Gastroesophageal sphincter (tissue), 4 donors: ENCODE results near the gene TPBGL. TPM values are rescaled to one million over a fixed set of nuclear protein-coding genes. Genes with fewer than 3 reads are reported as not detected.

Experiments used
- ATAC-seq: fragments of 150-250 bp; one replicate; pipeline ENCODE4 v1.9.1; 2016; ENCODE audit warnings: mild to moderate bottlenecking, moderate library complexity
- H3K27ac ChIP-seq, 4 donors: fragments of 200-600 bp; sonication (generic) in 3 of 4; 1 replicate in 3 of 4; 2 replicates in 1 of 4; pipeline ENCODE4 v1.5.1; 2016 to 2019
- H3K27me3 ChIP-seq: fragments of 200-600 bp; sonication (generic); one replicate; pipeline ENCODE4 v1.5.1; 2019
- H3K36me3 ChIP-seq, 2 donors: fragments of 200-600 bp; sonication (generic); one replicate each; pipeline ENCODE4 v1.5.1; 2019; ENCODE audit warnings: control low read depth in 1 of 2
- H3K4me1 ChIP-seq, 3 donors: fragments of 200-600 bp; sonication (generic); 1 replicate in 2 of 3; 2 replicates in 1 of 3; pipeline ENCODE4 v1.5.1; 2016 to 2019; ENCODE audit warnings: control low read depth in 2 of 3
- H3K4me3 ChIP-seq, 2 donors: fragments of 200-600 bp; sonication (generic); one replicate each; pipeline ENCODE4 v1.5.1; 2019; ENCODE audit warnings: mild to moderate bottlenecking in 1 of 2, moderate library complexity in 1 of 2
- H3K9me3 ChIP-seq, 3 donors: fragments of 200-600 bp; sonication (generic); one replicate each; pipeline ENCODE4 v1.5.1; 2017 to 2019; ENCODE audit warnings: control low read depth in 2 of 3
- CTCF ChIP-seq, 4 experiments: fragments of 200-600 bp in 2 of 4; fragments of 450-650 bp in 2 of 4; sonication (generic) in 1 of 4; IDR thresholded peaks; one replicate each; pipeline ENCODE4 v1.5.1; 2017 to 2019; ENCODE audit warnings: antibody characterized with exemption in 4 of 4, mild to moderate bottlenecking in 2 of 4, moderate library complexity in 2 of 4
- EP300 ChIP-seq: sonication (generic); formaldehyde crosslinking; IDR thresholded peaks from one replicate; pipeline ENCODE4 v1.6.1; 2017; ENCODE audit warnings: antibody characterized with exemption, mild to moderate bottlenecking
- POLR2A ChIP-seq, 2 donors: fragments of 450-650 bp; IDR thresholded peaks; one replicate each; pipeline ENCODE4 v1.6.1; 2017; ENCODE audit warnings: antibody characterized with exemption in 2 of 2, mild to moderate bottlenecking in 2 of 2, moderate library complexity in 1 of 2
- POLR2AphosphoS5 ChIP-seq: sonication (generic); formaldehyde crosslinking; IDR thresholded peaks from one replicate; pipeline ENCODE4 v1.6.1; 2017; ENCODE audit warnings: antibody characterized with exemption
- WGBS, 2 donors: methylation state at CpG; one replicate each; pipeline ENCODE4 v1.1.5; 2018; ENCODE audit warnings: low coverage in 1 of 2; 5-methylcytosine and 5-hydroxymethylcytosine counted together
- total RNA-seq, 4 donors: library from RNA; depleted of rRNA; stranded (reverse); fragments of >200 nt; gene quantifications; one replicate each; pipeline ENCODE4 v1.1.0, GENCODE V29; 2016

The TPBGL gene
- total RNA-seq, 4 donors from 2014 or later: 0.13 to 0.31 TPM; not detected in 2

- Histone ChIP-seq H3K27me3 (no peaks in the 10 kb centered on the region), H3K36me3 (peaks cover 0 to 35% of the 10 kb centered on the region in 2 donors), H3K4me1 (peaks cover 0 to 38% (median 2%) of the 10 kb centered on the region in 3 donors), H3K4me3 (no peak overlapping the region), H3K27ac (peak overlapping the region in 1 of 4 donors; percentile 35), H3K9me3 (no peaks in the 10 kb centered on the region)
- WGBS, 2 donors: 55 to 80% methylated on average over 1 to 12 of the region's 17 CpGs
- ATAC-seq: no peak
- TF ChIP-seq POLR2A (IDR thresholded peaks at IDR 0.05) (no peak), POLR2AphosphoS5 (no peak), CTCF (IDR thresholded peaks at IDR 0.05) (no peak), EP300 (no peak)
Measured at GRCh38 chr11:75262961-75263852, 22.6 kb downstream of the TPBGL start.

- no peaks in the 10 kb centered on the region for H3K9me3 ChIP-seq
- peak overlapping the region in 2 of 4 donors; percentile 2 to 31 for H3K27ac ChIP-seq
Measured at GRCh38 chr11:75263944-75264349, 23.4 kb downstream of the TPBGL start.

GRCh38 chr11:75264356-75264755 is 23.8 kb downstream of the TPBGL start:
- Histone ChIP-seq H3K27me3 (no peaks in the 10 kb centered on the region), H3K36me3 (peaks cover 0 to 46% of the 10 kb centered on the region in 2 donors), H3K4me1 (peaks cover 0 to 38% (median 2%) of the 10 kb centered on the region in 3 donors), H3K27ac (peak overlapping the region in 2 of 4 donors; percentile 2 to 31), H3K9me3 (no peaks in the 10 kb centered on the region), H3K4me3 (no peak overlapping the region)
- no peak for ATAC-seq
- TF ChIP-seq POLR2AphosphoS5 (no peak), CTCF (IDR thresholded peaks at IDR 0.05) (no peak), EP300 (no peak), POLR2A (IDR thresholded peaks at IDR 0.05) (no peak)

More at GRCh38 chr11:75263944-75264349, 23.4 kb downstream of the TPBGL start:
- ATAC-seq: no peak
- Histone ChIP-seq H3K36me3 (peaks cover 0 to 42% of the 10 kb centered on the region in 2 donors), H3K4me1 (peaks cover 0 to 38% (median 2%) of the 10 kb centered on the region in 3 donors), H3K27me3 (no peaks in the 10 kb centered on the region), H3K4me3 (no peak overlapping the region)
- WGBS, 2 donors: 100% methylated on average over 1 of the region's 4 CpGs; no CpG with 5 or more reads in 1 of the 2 donors
- TF ChIP-seq EP300 (no peak), POLR2AphosphoS5 (no peak), CTCF (IDR thresholded peaks at IDR 0.05) (no peak), POLR2A (IDR thresholded peaks at IDR 0.05) (no peak)

GRCh38 chr11:75264971-75265370 is 24.4 kb downstream of the TPBGL start:
- H3K27me3 ChIP-seq: no peaks in the 10 kb centered on the region
- WGBS, 2 donors: 50 to 100% methylated on average over 1 of the region's 6 CpGs
- TF ChIP-seq POLR2A (IDR thresholded peaks at IDR 0.05) (no peak), EP300 (no peak), CTCF (IDR thresholded peaks at IDR 0.05) (no peak), POLR2AphosphoS5 (no peak)
- peak overlapping the region in 1 of 4 donors; percentile 31 for H3K27ac ChIP-seq
- no peak overlapping the region for H3K4me3 ChIP-seq
- H3K9me3 ChIP-seq: no peaks in the 10 kb centered on the region
- no peak for ATAC-seq
- H3K36me3 ChIP-seq: peaks cover 0 to 52% of the 10 kb centered on the region in 2 donors
- peaks cover 0 to 33% (median 2%) of the 10 kb centered on the region in 3 donors for H3K4me1 ChIP-seq
